MM.1S (cell line): ENCODE measurements around the gene ISX.

Experiments
- DNase-seq: peaks from one replicate; pipeline ENCODE4 v3.0.0-alpha.2; 2015
- H2AFZ ChIP-seq: fragments of 300-600 bp; sonication (generic); 2 replicates; pipeline ENCODE4 v1.6.0; 2016; ENCODE audit warnings: antibody characterized with exemption, low read length
- H3F3A ChIP-seq: fragments of 300-600 bp; sonication (generic); 2 replicates; pipeline ENCODE4 v1.6.1; 2016; ENCODE audit warnings: mild to moderate bottlenecking, antibody characterized with exemption, low read length, moderate library complexity, mixed read lengths; ENCODE audit not compliant: insufficient read depth
- H3K27ac ChIP-seq: fragments of 300-600 bp; sonication (generic); 2 replicates; pipeline ENCODE4 v1.5.1; 2016; ENCODE audit warnings: mild to moderate bottlenecking, low read length
- H3K27me3 ChIP-seq: fragments of 300-600 bp; sonication (generic); replicated peaks from 2 replicates; pipeline ENCODE4 v1.6.0; 2016; ENCODE audit warnings: low read length; ENCODE audit not compliant: insufficient read depth
- H3K36me3 ChIP-seq: fragments of 300-600 bp; sonication (generic); replicated peaks from 2 replicates; pipeline ENCODE4 v1.6.1; 2016; ENCODE audit warnings: mild to moderate bottlenecking, low read length, mixed read lengths; ENCODE audit not compliant: insufficient read depth
- H3K4me1 ChIP-seq: fragments of 300-600 bp; sonication (generic); 2 replicates; pipeline ENCODE4 v1.6.1; 2016; ENCODE audit warnings: low read length, mixed read lengths
- H3K4me2 ChIP-seq: fragments of 300-600 bp; sonication (generic); 2 replicates; pipeline ENCODE4 v1.6.0; 2016; ENCODE audit warnings: low read depth, low read length
- H3K4me3 ChIP-seq: fragments of 300-600 bp; sonication (generic); 2 replicates; pipeline ENCODE4 v1.5.1; 2016; ENCODE audit warnings: low read length, mixed read lengths
- H3K79me2 ChIP-seq: fragments of 300-600 bp; sonication (generic); 2 replicates; pipeline ENCODE4 v1.6.1; 2016; ENCODE audit warnings: mixed run types, low read length, mixed read lengths
- H3K9ac ChIP-seq: fragments of 300-600 bp; sonication (generic); 2 replicates; pipeline ENCODE4 v1.6.1; 2016; ENCODE audit warnings: low read length, mixed read lengths
- H3K9me2 ChIP-seq: fragments of 300-600 bp; sonication (generic); replicated peaks from 2 replicates; pipeline ENCODE4 v1.6.1; 2016; ENCODE audit warnings: mild to moderate bottlenecking, low read length, mixed read lengths; ENCODE audit not compliant: insufficient read depth
- H3K9me3 ChIP-seq: fragments of 300-600 bp; sonication (generic); replicated peaks from 2 replicates; pipeline ENCODE4 v1.6.1; 2016; ENCODE audit warnings: mild to moderate bottlenecking, low read length, mixed read lengths; ENCODE audit not compliant: insufficient read depth
- H4K20me1 ChIP-seq: fragments of 300-600 bp; sonication (generic); 2 replicates; pipeline ENCODE4 v1.6.1; 2016; ENCODE audit warnings: mild to moderate bottlenecking, low read length, moderate library complexity, mixed read lengths; ENCODE audit not compliant: insufficient read depth
- CTCF ChIP-seq: fragments of 300-600 bp; sonication (generic); IDR thresholded peaks from 2 replicates; pipeline ENCODE4 v1.5.1; 2016; ENCODE audit warnings: antibody characterized with exemption, low read length, mixed read lengths
- EZH2 ChIP-seq: fragments of 300-600 bp; sonication (generic); optimal IDR thresholded peaks from 2 replicates; pipeline ENCODE3; 2017; ENCODE audit warnings: low read depth, mild to moderate bottlenecking, antibody characterized with exemption, low read length, mixed read lengths
- EZH2phosphoT487 ChIP-seq: fragments of 300-600 bp; sonication (generic); IDR thresholded peaks from 2 replicates; pipeline ENCODE4 v1.6.1; 2018; ENCODE audit warnings: antibody characterized with exemption, low read length

ISX gene

DNA sequence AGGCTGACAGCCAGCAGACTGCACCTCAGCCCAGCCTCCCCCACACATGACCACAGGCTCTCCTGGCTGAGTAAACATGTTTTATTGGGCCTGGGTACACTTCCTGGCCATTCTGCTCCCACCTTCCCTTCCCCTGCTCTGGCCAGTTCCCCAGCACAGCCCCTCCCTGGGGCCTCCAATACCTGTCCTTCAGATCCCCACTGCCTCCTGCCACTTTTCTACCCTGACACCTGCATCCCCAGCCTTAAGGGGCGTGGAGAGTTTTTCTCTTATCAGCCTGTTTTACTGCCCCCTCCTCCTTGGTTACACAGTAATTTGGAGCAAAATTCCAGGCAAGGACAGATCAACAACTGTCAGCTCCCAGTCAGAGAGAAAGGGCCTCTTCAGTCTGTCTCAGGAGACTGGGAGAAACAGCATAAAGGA is at the start of gene ISX:
Gene ISX (plus strand): TSS at position 363 of the 423 bp plus-strand sequence. CDS start 930 bp downstream, outside the sequence.
- Histone ChIP-seq H3K4me1 (peaks cover 11% of the 10 kb centered on the region), H3F3A (no peaks in the 10 kb centered on the region), H3K36me3 (no peaks in the 10 kb centered on the region), H3K27ac (no peak within 1 kb of the TSS), H2AFZ (no peak within 1 kb of the TSS), H3K9me2 (no peaks in the 10 kb centered on the region), H3K27me3 (no peaks in the 10 kb centered on the region), H4K20me1 (no peaks in the 10 kb centered on the region), H3K79me2 (no peaks in the 10 kb centered on the region), H3K9ac (no peak within 1 kb of the TSS), H3K4me3 (no peak within 1 kb of the TSS), H3K9me3 (no peaks in the 10 kb centered on the region), H3K4me2 (no peak within 1 kb of the TSS)
- no peak for DNase-seq
- TF ChIP-seq EZH2 (no peak), CTCF (no peak), EZH2phosphoT487 (no peak)

DNA sequence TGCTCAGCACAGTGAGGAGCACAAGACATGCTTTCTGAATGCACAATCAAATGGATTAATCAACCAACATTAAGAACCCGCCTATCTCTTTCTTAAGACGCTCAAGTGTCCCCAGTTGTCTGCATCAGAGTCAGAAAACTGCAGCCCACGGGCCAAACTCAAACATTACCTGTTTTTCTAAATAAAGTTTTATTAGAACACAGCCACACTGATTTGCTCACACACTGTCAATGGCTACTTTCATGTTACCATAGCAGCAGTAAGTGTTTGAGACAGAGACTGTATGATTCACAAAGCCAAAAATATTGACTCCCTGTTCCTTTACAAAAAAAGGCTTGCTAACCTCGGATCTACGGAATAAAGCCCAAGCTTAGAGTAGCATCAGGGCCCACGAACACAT is 49.0 kb upstream of the ISX start:
- no peaks in the 10 kb centered on the region for H3K27me3 ChIP-seq
- DNase-seq = no peak
- H3K9me2 ChIP-seq = no peaks in the 10 kb centered on the region
- no peaks in the 10 kb centered on the region for H3K36me3 ChIP-seq
- H4K20me1 ChIP-seq = no peaks in the 10 kb centered on the region
- H3K4me2 ChIP-seq = no peak overlapping the region
- no peak overlapping the region for H3K4me3 ChIP-seq
- no peak overlapping the region for H2AFZ ChIP-seq
- no peaks in the 10 kb centered on the region for H3K79me2 ChIP-seq
- no peak overlapping the region for H3K27ac ChIP-seq
- H3K4me1 ChIP-seq = no peaks in the 10 kb centered on the region
- H3F3A ChIP-seq = no peaks in the 10 kb centered on the region
- TF ChIP-seq EZH2 (no peak), EZH2phosphoT487 (no peak), CTCF (no peak)
- H3K9ac ChIP-seq = no peak overlapping the region
- no peaks in the 10 kb centered on the region for H3K9me3 ChIP-seq

DNA sequence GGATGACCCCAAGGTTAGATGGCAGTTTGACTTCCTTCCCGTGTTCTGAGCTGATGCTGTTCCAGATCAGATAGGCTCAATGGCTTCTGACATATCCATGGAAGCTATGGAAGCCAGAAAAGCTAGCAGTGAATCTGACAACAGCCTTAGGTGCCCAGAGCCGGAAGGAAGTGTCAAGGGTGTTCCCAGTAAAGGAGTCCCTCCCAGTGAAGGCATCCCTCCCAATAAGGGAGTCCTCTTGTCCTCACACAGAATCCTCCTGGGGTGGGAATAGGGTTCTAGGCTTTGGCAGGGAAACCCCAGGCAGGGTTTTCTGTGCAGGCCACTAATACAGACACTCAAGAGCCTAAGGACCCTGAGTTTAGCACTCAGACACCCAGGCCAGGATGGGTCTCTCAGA is 47.0 kb upstream of the ISX start:
- DNase-seq = no peak
- Histone ChIP-seq H3K9me2 (no peaks in the 10 kb centered on the region), H3K4me1 (no peaks in the 10 kb centered on the region), H4K20me1 (no peaks in the 10 kb centered on the region), H3K4me2 (no peak overlapping the region), H3F3A (no peaks in the 10 kb centered on the region), H3K79me2 (no peaks in the 10 kb centered on the region), H3K36me3 (no peaks in the 10 kb centered on the region), H3K9me3 (no peaks in the 10 kb centered on the region), H3K27me3 (no peaks in the 10 kb centered on the region), H3K4me3 (no peak overlapping the region), H3K27ac (no peak overlapping the region), H3K9ac (no peak overlapping the region), H2AFZ (no peak overlapping the region)
- TF ChIP-seq EZH2phosphoT487 (no peak), CTCF (no peak), EZH2 (no peak)

DNA sequence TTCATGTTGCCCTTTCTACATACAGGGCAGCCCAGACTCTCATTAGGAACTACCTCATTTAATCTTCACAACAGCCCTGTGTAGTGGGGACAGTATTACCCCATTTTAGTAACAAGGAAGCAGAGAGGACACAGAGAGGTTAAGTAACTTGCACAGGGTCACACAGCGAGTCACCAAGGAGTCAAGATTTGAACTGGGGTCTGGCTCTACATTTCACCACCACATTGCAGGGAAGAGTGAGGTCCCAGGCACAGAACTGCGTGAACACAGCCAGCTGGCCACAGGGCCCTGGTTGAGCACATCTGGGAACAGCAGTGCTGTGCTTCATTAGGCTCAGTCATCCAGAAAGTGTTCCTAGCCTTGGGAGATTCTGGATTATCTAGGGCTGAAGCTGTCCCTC is 45.4 kb upstream of the ISX start:
- H2AFZ ChIP-seq = no peak overlapping the region
- no peak for DNase-seq
- no peaks in the 10 kb centered on the region for H3K79me2 ChIP-seq
- no peaks in the 10 kb centered on the region for H3K9me2 ChIP-seq
- no peak overlapping the region for H3K27ac ChIP-seq
- no peaks in the 10 kb centered on the region for H3K9me3 ChIP-seq
- no peak overlapping the region for H3K4me3 ChIP-seq
- H3K9ac ChIP-seq = no peak overlapping the region
- H3F3A ChIP-seq = no peaks in the 10 kb centered on the region
- TF ChIP-seq EZH2phosphoT487 (no peak), EZH2 (no peak), CTCF (no peak)
- no peaks in the 10 kb centered on the region for H3K27me3 ChIP-seq
- no peaks in the 10 kb centered on the region for H3K4me1 ChIP-seq
- no peaks in the 10 kb centered on the region for H4K20me1 ChIP-seq
- H3K36me3 ChIP-seq = no peaks in the 10 kb centered on the region
- H3K4me2 ChIP-seq = no peak overlapping the region
